Measurements from ENCODE around the gene DNAH10. TPM values are rescaled to one million over a fixed set of nuclear protein-coding genes. Genes with fewer than 3 reads are reported as not detected.

DNAH10 gene
- total RNA-seq, 1 experiment from 2014 or later = 0.17 TPM

DNA sequence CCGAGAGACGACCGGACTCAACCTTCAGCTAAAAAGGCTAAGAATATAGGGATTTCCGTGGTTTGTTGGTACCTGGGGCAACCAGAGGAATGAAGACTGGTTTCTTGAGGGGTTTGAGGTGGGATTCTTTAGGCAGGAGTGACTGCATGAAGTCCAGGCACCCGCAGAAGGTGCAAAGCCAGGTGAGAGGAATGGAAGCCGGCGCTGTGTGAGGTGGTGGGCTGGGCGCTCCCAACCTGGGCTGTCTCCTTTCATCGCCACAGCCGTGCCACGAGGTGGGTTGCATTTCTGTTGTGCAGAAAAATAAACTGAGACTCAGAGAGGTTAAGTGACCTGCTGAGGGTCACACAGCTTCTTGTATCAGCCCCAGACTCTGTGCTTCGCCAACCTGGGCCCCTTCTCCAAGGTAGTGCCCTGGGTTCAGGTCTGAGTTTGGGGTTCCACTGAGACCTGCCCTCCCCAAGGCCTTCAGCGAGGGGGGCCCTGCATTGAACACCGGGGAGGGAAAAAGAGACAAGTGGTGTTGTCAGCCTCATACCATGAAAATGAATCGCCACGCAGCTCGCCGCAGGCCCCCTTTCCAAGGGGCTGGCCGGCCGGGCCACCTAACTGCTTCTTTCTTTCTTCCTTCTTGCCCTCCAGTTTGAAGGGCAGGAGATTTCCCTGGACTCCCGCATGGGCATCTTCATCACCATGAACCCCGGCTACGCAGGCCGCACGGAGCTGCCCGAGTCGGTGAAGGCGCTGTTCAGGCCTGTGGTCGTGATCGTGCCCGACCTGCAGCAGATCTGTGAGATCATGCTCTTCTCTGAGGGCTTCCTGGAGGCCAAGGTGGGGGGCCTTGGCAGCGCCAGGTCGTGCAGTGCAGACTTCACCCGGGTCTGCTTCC lies 88.4 kb downstream of the DNAH10 start:
- H2BK120ac ChIP-seq (ENCODE audit: low read depth, low read length, poor library complexity, severe bottlenecking) = no peak overlapping the region
- H3K23ac ChIP-seq (ENCODE audit: insufficient read length, low read depth, low read length) = no peak overlapping the region
- H3K4me2 ChIP-seq (ENCODE audit: insufficient read depth, insufficient read length, low read length) = no peak overlapping the region
- no peaks in the 10 kb centered on the region for H3K79me2 ChIP-seq (ENCODE audit: insufficient read depth, low read length)
- no peak overlapping the region for H3K56ac ChIP-seq (ENCODE audit: insufficient read length, low read depth, low read length)
- no peaks in the 10 kb centered on the region for H3K9me3 ChIP-seq (ENCODE audit: control insufficient read depth, low read depth, low read length)
- Mint-ChIP-seq H3K36me3 (ENCODE audit: insufficient read depth in 1 of 3, low read depth in 3 of 3) (no peaks in the 10 kb centered on the region), H3K9me3 (no peaks in the 10 kb centered on the region; a peak in 1 of 5 replicates), H3K27ac (no peak overlapping the region), H3K27me3 (ENCODE audit: low read depth) (peaks cover 78% of the 10 kb centered on the region), H3K4me1 (no peaks in the 10 kb centered on the region), H3K4me3 (no peak overlapping the region)
- no peak overlapping the region for H4K5ac ChIP-seq (ENCODE audit: insufficient read length, low read depth, low read length)
- H3K4me1 ChIP-seq (ENCODE audit: insufficient read depth, low read length) = no peaks in the 10 kb centered on the region
- H2BK12ac ChIP-seq (ENCODE audit: insufficient read length, low read depth, low read length) = no peak overlapping the region
- H2BK15ac ChIP-seq (ENCODE audit: low read depth, low read length) = no peak overlapping the region
- H2BK5ac ChIP-seq (ENCODE audit: insufficient read length, low read length) = no peak overlapping the region
- no peak overlapping the region for H3K9ac ChIP-seq (ENCODE audit: extremely low read depth, insufficient read length, low read length)
- no peak overlapping the region for H2AFZ ChIP-seq (ENCODE audit: low read length)
- H3T11ph ChIP-seq (ENCODE audit: low read length) = no peak overlapping the region
- no peak overlapping the region for H4K91ac ChIP-seq (ENCODE audit: insufficient read length, low read depth, low read length)
- H2BK20ac ChIP-seq (ENCODE audit: low read depth, low read length, poor library complexity, severe bottlenecking) = no peak overlapping the region
- H3K27me3 ChIP-seq (ENCODE audit: insufficient read depth, low read length) = no peaks in the 10 kb centered on the region
- H3K14ac ChIP-seq (ENCODE audit: insufficient read depth, low read length) = no peak overlapping the region
- H3K18ac ChIP-seq (ENCODE audit: insufficient read length, low read depth, low read length) = no peak overlapping the region
- WGBS (ENCODE audit: extremely low coverage, insufficient read length, low lambda C conversion rate) = no CpG with 5 or more reads among the region's 34 CpGs
- H2AK5ac ChIP-seq (ENCODE audit: insufficient read length, low read length) = no peak overlapping the region
- no peak overlapping the region for H3K27ac ChIP-seq (ENCODE audit: insufficient read length, low read depth, low read length)
- H3K79me1 ChIP-seq (ENCODE audit: insufficient read depth, low read depth, low read length, poor library complexity, severe bottlenecking) = no peaks in the 10 kb centered on the region
- H3K4ac ChIP-seq (ENCODE audit: low read depth, low read length) = no peak overlapping the region
- no peak overlapping the region for H4K8ac ChIP-seq (replicated peaks; ENCODE audit: insufficient read length, low read depth, low read length)
- H4K20me1 ChIP-seq (ENCODE audit: control insufficient read depth, insufficient read depth, insufficient read length) = no peaks in the 10 kb centered on the region
- no peak for DNase-seq
- H3K23me2 ChIP-seq (ENCODE audit: insufficient read length, low read depth, low read length, poor library complexity, severe bottlenecking) = no peaks in the 10 kb centered on the region
- TF ChIP-seq, protein P1, sequence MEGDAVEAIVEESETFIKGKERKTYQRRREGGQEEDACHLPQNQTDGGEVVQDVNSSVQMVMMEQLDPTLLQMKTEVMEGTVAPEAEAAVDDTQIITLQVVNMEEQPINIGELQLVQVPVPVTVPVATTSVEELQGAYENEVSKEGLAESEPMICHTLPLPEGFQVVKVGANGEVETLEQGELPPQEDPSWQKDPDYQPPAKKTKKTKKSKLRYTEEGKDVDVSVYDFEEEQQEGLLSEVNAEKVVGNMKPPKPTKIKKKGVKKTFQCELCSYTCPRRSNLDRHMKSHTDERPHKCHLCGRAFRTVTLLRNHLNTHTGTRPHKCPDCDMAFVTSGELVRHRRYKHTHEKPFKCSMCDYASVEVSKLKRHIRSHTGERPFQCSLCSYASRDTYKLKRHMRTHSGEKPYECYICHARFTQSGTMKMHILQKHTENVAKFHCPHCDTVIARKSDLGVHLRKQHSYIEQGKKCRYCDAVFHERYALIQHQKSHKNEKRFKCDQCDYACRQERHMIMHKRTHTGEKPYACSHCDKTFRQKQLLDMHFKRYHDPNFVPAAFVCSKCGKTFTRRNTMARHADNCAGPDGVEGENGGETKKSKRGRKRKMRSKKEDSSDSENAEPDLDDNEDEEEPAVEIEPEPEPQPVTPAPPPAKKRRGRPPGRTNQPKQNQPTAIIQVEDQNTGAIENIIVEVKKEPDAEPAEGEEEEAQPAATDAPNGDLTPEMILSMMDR (conservative IDR thresholded peaks at IDR 0.05) = no peak

Measured in H9 (cell line).